GM19397 (cell line): ENCODE data around the gene MPRIP.

Experiments
- ATAC-seq: cut with Tn5 transposase; IDR thresholded peaks from one replicate; pipeline ENCODE4 v1.9.1; 2021; ENCODE audit warnings: mild to moderate bottlenecking, moderate library complexity; ENCODE audit not compliant: unreplicated experiment

Gene MPRIP

DNA sequence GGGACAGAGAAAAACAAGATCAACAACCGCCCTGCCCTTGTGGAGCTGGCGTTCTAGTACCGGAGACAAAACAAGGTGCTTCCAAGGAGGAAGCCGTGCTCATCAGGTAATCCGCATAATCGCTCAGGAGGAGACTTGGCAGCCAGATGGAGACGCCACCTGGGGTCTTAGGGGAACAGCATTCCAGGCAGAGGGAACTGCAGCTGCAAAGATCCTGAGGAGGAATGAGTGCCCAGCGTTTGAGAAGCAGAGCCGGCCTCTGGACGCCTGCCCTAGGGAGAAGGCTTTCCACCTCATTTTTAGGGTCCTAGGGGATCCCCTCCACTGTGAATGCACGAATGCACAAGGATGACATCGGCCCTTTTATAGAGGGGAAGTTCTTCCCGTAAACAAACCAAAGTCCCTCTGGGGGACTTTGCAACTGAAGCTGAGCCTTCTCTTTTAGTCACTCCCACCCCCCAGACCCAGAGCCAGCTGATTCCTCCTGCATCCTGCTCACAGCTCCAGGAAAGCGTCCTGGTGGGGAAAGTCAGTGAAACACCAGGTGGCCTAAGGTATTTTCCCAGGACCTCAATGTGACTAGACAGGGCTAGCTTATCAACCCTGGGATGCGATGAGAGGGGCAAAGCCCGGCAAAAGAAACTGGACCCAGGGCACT lies 13.2 kb upstream of the MPRIP start:
- no peak for ATAC-seq

DNA sequence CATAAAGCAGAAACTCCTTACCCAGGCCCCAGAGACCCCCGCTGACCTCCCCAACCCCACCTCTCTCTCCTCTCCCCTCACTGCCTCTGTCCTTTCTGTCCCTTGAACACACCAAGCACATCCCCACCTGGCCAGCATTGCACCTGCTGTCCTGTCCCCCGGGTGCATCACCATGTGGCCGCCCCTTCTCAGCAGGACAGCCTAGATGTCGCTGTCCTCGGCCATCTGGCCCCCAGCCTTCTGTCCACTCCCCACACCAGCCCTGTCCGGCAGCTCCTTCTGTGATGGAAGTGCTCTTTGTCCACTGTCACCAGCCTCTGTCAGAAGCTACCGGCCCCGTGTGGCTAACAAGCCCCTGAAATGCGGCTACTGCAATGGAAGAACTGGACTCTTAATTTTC lies 12.3 kb upstream of the MPRIP start:
- ATAC-seq: no peak

DNA sequence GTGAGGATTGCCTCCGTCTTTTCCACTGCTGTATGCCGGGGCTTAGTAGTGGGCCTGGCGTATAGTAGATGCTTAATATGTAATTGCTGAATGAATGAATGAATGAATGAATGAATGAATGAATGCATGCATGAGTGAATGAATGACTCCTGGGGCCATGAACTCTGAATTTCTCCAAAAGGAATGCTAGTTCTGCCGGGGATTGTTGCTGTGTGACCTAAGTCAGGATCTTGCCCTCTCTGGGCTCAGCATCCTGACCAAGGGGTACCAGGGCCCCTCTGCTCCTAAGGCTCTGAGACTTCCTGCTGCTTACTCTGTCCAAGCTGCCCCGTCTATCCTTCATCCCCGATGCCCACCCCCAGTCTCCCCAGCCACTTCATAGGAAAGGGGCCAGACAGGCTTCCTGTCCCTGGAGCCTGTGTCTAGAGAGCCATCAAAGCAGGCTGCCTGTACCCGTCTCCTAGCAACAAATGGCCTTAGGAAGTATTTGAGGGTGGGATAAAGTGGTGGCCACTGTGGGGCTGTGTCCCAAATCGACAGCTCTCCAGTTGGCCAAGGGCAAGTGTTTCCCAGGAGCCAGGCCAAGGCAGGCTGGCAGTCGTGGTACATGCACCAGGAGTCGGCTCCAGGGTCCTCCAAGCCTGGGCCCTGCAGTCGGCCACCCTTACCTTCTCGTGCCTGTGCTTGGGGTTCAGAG lies 11.6 kb upstream of the MPRIP start:
- no peak for ATAC-seq

DNA sequence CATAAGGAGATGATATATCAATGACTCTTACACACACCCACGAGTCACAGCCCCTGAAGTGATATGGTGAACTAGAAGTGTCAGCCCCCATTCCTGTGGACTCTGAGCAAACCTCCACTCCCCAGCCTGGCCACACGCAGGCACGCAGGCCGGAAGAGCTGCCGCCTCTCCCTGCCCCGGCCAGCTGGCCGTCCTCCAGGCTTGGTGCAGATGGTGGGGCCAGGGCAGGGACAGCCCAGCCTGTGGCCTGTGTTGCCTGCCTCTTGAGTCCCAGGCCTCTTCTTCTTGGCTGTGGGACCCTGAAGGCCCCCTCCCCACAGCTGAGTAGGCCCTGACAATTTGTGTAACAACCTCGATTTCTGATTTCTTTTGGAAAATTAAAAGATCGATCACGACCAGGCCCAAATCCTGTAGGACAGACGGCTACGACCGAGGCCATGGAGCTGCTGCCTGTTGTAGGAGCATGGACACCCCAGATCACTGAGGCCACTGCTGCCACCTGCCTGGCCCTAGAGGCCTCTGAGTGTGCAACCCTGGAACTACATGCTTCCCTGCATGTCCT lies 10.0 kb upstream of the MPRIP start:
- no peak for ATAC-seq

GRCh38 chr17:17033466-17033865 lies 8.8 kb upstream of the MPRIP start:
- ATAC-seq: no peak

DNA sequence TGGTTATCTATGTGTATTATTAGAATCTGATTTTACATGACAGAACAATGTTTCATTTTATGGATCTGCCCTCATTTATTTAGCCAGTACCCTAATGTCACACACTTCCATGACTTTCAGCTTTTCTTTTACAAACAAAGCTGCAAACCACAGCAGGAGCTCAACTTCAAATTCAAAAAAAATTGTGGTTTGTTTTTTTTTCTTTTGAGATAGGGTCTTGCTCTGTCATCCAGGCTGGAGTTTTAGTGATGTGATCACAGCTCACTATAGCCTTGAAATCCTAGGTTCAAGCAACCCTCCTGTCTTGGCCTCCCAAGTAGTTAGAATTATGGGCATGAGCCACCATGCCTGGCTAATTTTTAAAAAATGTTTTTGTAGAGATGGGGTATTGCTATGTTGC lies 8.2 kb upstream of the MPRIP start:
- no peak for ATAC-seq

GRCh38 chr17:17034496-17035075 lies 7.7 kb upstream of the MPRIP start:
- ATAC-seq: no peak

GRCh38 chr17:17035490-17035889 lies 6.8 kb upstream of the MPRIP start:
- ATAC-seq: no peak

DNA sequence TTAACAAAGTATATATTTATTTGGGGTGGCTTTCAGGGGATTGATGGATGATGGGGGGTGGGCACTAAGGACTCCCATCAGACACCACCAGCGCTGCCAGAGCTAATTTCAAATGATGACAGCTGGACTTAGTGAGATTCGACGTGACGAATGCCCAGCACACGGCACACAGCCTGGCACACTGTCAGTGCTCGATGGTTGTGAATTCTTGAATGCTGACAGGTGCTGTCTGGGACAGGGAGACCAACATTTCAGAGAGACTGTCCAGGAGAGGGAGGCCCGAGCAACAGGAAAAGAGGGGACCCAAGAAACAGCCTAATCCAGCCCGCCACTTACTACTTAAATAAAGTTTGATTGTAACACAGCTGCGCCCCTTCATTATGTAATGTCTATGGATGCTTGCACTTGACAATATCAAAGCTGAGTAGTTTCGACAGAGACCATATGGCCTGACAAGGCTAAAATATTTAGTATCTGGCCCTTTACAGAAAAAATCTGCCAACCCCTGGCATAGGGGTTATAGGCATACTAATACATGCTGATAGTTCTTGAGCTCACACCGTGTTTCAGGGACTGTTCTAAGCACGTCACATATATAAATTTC lies 6.2 kb upstream of the MPRIP start:
- no peak for ATAC-seq

- no peak for ATAC-seq
Measured at GRCh38 chr17:17036524-17036998, 5.7 kb upstream of the MPRIP start.

- ATAC-seq: no peak
Measured at GRCh38 chr17:17039911-17040310, 2.3 kb upstream of the MPRIP start.

- no peak for ATAC-seq
Measured at GRCh38 chr17:17041018-17041521, 1.2 kb upstream of the MPRIP start.

DNA sequence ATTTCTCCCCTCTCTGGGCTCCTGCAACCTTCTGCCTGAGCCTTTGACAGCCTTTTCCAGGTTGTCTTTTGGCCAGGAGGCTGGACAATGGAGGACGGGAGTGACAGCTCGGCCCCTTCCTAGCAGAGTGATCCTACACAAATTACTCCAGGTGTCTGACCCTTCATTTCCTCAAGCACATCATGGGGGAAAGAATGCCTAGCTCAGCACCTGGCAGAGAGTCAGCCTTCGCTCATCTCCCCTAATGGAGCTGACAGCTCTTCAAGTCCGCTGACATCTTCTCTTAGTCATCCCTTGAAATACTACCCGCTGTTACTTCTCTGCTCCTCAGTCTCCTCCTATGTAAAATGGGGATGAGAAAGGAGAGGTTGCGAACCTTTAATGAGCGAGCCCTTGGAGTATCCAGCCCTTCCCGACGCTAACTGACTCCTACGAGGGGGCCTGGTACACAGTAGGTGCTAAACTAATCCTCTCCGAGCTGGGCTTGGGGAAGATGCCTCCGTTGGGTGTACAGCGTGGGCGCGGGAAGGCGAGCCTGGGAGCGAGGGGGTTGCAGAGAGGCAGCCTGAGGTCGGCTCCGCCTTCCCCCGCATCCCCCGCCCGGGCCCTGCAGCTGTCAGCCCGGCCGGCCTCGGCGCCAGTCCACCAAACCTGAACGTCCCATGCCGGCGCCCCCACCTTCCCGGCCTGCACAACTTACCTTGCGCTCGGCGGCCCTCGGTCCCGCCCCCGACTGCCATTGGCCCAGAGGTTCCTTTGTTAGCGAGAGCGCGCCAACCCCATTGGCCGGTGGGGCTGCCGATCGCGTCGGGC lies 480 bp upstream of the MPRIP start:
- peak; percentile 97 for ATAC-seq

GRCh38 chr17:17042851-17043460 lies 699 bp downstream of the MPRIP start:
- ATAC-seq: no peak

DNA sequence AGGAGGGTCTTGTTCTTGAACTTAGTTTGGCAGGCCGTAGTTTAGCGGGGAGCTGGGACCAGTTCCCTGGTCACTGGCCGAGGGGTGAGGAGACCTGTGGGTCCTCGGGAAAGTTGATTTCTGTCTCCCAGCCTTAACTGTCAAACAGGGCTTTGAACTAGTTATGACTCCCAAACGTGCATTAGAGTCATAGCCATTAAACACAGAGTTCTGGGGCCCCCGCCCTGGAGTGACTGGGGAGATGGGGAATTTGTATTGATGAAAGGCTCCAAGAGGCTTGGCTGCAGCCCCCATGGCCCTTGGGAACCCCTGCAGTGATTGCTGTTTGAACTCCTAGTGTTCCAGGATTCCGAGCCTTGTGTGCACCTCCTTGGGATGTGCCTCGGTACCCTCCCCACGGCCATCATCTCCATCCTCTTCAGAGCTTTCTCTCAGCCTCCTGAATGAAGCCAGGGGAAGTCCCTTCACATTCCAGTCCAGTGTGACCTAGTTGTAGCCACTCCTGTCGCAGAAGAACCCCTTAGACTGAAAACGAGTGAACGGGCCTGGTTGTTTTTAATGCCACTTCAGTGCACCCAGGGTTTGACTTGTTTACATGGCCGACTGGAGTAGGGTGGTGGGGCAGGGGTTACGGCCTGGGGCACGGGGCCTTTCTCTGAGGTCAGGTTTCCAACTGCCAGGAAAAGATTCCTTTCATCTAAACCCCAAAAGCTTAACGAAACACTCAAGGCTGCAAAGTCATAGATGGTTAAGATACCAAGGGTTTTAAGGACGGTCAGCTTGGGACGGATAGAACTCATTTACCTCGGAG lies 1.4 kb downstream of the MPRIP start:
- ATAC-seq: no peak

DNA sequence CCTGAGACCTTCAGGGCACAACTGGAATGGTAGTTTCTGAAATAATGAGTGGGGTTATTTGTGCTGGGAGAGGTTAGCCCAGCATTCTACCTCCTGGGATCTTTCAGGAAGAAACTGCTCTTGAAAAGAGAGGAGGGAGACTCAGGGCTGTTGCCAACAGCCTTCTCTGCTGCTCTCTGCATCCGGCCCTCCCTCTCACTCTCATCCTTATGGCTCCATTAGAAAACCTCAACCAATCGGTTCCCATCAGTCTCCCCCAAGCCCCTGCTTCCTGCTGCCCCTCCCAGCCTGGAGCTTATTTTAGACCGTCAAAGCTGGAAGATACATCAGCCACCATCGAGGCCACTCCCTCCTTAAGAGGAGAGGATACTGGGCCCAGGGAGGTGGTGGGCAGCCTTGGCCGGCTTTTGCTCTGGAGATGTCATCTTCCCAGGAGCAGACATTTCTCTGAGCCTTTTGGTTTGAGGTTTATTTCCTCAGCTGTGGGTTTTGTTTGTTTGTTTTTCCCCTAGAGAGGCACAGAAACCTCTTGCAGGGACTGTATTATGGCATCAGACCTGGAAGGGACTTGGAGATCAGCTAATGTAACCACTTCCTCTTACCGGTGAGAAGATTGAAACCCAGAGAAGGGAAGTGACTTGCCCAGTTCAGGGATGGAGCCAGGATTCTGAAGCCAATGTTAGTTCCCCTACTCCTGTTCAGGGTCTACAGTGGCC lies 2.7 kb downstream of the MPRIP start:
- no peak for ATAC-seq

GRCh38 chr17:17048106-17048505 lies 5.8 kb downstream of the MPRIP start:
- ATAC-seq: no peak
